Muscle of arm (tissue), 12 donors: ENCODE results near the gene DNAH6. TPM values are rescaled to one million over a fixed set of nuclear protein-coding genes. Genes with fewer than 3 reads are reported as not detected.

ENCODE experiments used
- DNase-seq: peaks from one replicate; pipeline ENCODE4 v3.0.0-alpha.2; 2013
- polyA plus RNA-seq, 12 donors: library from polyadenylated mRNA; unstranded; fragments of 120-200 nt; gene quantifications; one replicate each; pipeline ENCODE4 v1.2.1, GENCODE V29; 2013; ENCODE audit not compliant: insufficient read length in 12 of 12

DNAH6 gene
- polyA plus RNA-seq, 12 donors = 0.12 to 0.40 (median 0.20) TPM; not detected in 2

DNA sequence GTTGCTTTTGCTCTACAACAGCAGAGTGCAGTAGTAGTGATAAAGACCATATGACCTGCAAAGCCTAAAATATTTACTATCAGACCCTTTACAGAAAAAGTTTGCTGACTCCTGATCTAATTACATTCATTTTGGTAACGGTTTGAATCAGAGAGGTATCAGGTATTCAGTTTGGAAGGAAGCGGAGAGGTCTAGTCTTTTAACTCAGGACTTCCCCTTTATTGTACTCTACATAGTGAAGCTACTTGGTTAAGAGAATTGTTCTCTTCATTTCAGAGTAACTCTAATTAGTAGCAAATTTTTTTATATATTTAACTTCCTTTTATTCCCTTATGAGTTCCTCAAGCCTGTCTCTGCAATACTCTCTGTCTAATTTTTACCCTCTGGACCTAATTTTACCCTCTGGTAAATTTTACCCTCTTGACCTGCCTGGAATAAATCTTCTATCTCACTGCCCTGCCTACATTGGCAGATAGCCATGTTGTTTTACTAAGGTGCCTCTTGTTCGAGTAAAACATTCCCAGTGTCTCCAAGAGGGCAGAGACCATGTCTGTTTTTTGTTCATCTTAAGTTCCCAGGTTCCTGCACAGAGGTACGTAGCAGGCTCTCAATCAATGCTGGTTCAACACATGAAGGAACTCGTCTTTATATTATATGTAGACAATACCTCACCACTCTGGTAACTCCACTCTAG lies 170.6 kb downstream of the DNAH6 start:
- no peak for DNase-seq

DNA sequence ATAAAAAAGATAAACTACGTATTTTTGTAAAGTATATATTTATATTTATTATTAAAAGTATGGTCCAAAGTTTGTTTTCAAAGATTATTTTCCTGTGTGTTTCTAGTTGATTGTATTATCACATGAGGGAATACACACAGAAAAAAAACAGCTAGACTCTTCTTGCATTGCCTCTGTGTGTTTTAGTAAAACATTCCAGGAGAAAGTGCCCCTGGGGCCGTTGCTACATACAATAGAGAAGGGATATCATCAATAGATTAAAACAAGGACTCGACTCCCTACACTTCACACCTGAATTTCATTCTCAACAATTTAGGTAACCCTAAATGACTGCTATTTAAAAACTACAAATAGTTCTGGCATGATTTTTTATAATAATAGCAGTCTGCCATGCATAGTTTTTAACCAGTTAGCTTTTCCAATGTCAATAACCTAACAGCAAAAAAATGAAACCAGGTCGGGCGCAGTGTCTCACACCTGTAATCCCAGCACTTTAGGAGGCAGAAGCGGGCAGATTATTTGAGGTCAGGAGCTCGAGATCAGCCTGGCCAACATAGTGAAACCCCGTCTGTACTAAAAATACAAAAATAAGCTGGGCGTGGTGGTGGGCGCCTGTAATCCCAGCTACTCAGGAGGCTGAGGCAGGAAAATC lies 171.3 kb downstream of the DNAH6 start:
- DNase-seq = no peak

DNA sequence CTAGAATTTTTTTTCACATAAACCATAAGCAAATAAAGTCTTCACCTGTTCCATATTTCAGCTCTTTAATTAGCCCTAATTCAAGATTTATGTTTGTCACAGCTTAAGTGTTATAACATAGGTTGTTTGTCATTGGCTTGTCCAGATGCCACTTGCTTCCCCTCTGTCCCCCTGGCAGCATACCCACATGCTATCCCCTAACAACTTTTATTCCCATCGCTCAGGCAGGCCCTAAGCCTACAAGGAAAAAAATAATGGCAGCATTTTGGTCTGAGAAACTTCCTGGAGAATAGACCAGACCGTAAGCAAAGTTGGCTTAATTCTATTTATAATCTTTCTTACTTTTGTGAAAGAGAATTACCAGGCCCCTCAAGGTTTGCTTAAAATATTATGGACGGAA lies 173.9 kb downstream of the DNAH6 start:
- no peak for DNase-seq

- DNase-seq = no peak
These were observed 177.9 kb downstream of the DNAH6 start for GRCh38 chr2:84694088-84694622.

GRCh38 chr2:84697895-84698294 lies 181.6 kb downstream of the DNAH6 start:
- DNase-seq = no peak

- DNase-seq = no peak
These were observed 183.7 kb downstream of the DNAH6 start for GRCh38 chr2:84700006-84700405.

DNA sequence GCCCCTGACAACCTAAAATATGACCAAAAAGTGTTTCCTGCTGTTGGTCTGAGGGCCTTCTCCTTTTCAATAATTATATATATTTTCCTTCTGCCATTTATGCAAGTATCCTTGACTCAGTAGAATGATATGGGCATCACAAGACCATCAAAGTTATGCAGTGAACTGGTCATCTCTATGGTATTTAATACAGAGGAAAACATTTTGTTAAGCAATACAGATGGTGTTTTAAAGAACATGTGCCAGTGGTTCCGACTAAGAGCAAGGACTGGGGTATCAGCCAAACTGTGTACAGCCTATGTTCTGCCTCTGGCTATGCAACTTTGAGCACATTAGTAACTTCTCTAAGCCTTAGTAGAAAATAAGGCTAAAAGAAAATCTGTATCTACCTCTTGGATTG lies 185.6 kb downstream of the DNAH6 start:
- DNase-seq = no peak

DNA sequence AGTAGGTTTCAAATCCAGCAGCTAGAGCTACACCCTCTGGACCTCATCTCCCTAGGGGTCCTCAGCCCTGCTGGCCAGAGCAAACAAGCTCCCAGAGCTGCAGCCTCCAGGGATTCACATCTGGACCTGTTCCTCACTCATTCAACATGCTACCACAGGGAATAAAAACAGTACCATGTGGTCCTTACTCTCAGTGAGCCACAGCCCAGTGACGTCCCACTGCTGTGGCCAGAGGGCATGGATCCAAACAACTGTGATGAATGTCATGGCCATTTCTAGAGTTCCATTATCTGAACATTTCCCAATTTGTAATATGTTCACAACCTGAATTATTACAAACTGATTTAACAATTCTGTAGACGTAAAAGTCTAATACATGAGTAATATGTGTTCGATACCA lies 186.6 kb downstream of the DNAH6 start:
- DNase-seq = no peak

DNA sequence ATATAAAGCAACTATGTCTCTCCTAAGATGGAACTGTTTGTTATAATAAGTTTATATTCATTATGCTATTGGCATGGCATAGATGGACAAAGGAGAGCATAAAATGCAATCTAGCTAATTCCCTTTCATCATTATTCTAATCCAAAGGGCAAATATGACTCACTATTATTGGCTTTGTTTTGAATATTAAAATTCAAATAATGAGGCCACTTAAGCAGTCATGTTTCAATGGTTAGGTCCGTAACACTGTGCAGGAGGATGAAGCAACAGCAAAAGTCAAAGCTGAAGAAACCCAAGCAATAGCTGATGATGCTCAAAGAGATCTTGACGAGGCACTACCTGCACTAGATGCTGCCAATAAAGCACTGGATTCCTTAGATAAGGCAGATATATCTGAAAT lies 187.5 kb downstream of the DNAH6 start:
- no peak for DNase-seq

- DNase-seq = no peak
These were observed 188.4 kb downstream of the DNAH6 start for GRCh38 chr2:84704505-84705244.

DNA sequence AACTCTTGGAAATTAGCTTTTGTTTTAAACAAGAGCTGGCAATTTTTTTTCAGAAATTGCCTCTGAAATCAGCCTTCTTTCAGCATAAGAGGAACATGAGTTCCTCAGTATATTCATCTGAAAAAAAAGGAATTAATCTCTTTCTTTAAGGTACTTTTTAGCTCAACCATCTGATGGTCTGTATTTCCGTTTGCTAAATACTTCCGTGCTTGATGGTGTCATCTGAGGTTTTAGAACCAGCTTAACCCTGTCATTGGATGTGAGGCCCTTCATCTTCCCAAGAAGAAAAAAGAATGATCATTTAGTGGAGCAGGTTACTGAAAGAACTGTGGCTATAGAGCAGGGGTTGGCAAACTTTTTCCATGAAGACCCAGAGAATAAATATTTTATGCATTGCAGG lies 189.6 kb downstream of the DNAH6 start:
- DNase-seq = no peak

DNA sequence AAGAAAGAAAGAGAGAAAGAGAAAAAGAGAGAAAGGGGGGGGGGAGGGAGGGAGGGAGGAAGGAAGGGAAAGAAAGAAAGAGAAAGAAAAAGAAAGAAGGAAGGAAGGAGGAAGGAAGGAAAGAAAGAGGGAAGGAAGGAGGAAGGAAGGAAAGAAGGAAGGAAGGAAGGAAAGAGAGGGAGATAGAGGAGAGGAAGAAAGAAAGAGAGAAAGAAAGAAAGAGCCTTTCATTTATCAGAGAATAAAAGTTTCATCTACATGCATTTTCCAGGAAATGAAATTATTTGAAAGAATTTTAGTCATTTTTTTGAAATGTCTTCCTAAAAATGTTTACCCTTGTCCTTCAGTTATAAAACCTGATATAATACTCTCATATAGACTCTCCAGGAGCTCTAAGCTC lies 192.1 kb downstream of the DNAH6 start:
- no peak for DNase-seq

- no peak for DNase-seq
These were observed 195.4 kb downstream of the DNAH6 start for GRCh38 chr2:84711651-84712050.

DNA sequence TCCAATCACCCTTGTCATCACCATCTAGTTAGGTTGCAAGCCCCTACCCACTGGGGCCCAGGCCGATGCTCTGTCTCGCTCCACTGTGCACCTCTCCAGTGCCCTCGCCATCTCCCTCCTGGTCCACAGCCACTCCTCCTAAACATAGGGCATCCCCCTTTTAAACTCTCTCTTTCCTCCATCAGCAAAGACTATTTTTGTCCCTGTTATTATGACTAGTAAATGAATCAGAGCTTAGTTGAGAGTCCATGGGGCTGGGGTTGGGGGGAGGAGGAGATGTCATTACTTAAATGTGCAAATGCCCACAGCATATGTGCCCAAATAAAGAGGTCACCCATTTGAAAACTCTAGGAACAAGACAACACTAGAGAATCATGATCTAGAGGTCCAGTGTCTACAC lies 197.1 kb downstream of the DNAH6 start:
- no peak for DNase-seq

GRCh38 chr2:84716564-84716963 lies 200.3 kb downstream of the DNAH6 start:
- DNase-seq = no peak

- no peak for DNase-seq
These were observed 201.0 kb downstream of the DNAH6 start for GRCh38 chr2:84717302-84717701.

- no peak for DNase-seq
These were observed 203.1 kb downstream of the DNAH6 start for GRCh38 chr2:84719434-84719833.

GRCh38 chr2:84723831-84724230 lies 207.5 kb downstream of the DNAH6 start:
- no peak for DNase-seq

DNA sequence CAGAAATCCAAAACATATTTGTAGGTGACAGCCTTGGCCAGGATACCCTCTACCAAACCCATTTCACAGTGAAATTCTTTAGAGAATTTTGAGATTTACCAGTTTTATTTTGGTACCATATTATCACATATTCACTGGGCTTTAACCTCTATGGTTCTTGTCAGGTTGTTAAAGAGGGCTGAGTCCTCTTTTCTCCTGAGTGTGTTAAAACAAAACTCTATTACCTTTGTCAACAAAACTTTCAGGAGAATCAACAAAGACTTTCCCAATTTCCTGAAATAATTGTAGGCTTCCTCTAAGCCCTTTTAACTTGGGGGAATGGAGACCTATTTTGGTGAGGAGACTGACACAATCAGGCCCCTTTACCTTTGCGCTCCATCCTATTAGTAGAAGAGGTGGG lies 209.4 kb downstream of the DNAH6 start:
- DNase-seq = no peak

DNA sequence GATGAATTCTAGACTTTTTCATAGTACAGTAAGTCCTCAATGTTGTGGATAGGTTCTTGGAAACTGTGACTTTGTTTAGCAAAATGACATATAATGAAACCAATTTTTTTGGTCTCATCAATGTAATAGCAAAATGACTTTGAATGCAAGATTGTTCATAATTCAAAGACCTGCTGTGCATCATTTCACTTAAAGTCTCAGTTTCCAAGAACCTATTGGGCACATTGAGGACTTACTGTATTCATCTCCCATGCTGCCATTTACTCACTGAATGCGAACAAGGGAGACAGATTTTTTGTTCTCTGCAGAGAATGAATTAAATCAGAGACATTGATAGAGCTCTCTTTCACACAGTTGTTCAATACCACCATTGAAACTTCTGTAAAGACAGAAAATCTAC lies 211.0 kb downstream of the DNAH6 start:
- DNase-seq = no peak

- DNase-seq = no peak
These were observed 212.9 kb downstream of the DNAH6 start for GRCh38 chr2:84729224-84729623.

DNA sequence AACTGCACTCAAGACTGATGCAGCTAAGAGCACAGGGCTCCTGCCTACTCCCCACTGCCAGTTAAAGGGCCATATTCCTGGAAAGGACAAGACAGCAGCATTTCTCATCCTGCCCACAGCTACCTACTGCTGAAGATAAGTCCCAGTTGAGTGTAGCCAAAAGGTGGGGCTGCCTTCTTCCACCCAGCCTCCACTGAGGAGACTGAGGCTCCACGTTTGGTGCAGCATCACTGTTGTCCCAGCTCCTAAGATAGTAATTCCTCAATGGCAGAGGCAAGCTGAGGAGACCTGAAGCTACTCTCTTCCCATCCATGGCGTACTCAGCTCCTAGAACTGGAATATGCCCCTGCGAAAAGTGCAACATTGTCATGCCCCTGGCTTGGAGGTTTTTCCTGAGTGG lies 214.9 kb downstream of the DNAH6 start:
- no peak for DNase-seq
